GM23338 (cell line): ENCODE results near the gene CNIH3. TPM values are rescaled to one million over a fixed set of nuclear protein-coding genes. Genes with fewer than 3 reads are reported as not detected.

Experiments used
- ATAC-seq: fragments of 200-7000 bp; cut with Tn5 transposase; 3 replicates; pipeline ENCODE4 v1.9.1; 2020
- DNase-seq: peaks from one replicate; pipeline ENCODE4 v3.0.0-alpha.2; 2015; ENCODE audit warnings: low spot score
- H2AFZ ChIP-seq: fragments of 200-600 bp; sonication (generic); 2 replicates; pipeline ENCODE4 v1.8.0; 2016; ENCODE audit warnings: antibody characterized with exemption, mild to moderate bottlenecking, moderate library complexity
- H3F3A ChIP-seq: fragments of 200-600 bp; sonication (generic); replicated peaks from 2 replicates; pipeline ENCODE4 v1.8.0; 2017; ENCODE audit warnings: antibody characterized with exemption, mixed run types, low read depth
- H3K27ac ChIP-seq: fragments of 200-600 bp; sonication (generic); 2 replicates; pipeline ENCODE4 v1.6.1; 2016; ENCODE audit warnings: low read depth
- H3K27me3 ChIP-seq: fragments of 200-600 bp; sonication (generic); 2 replicates; pipeline ENCODE4 v1.8.0; 2016; ENCODE audit warnings: mild to moderate bottlenecking, mixed run types, moderate library complexity; ENCODE audit not compliant: insufficient read depth
- H3K36me3 ChIP-seq: fragments of 200-600 bp; sonication (generic); 2 replicates; pipeline ENCODE4 v1.8.0; 2016; ENCODE audit warnings: mild to moderate bottlenecking; ENCODE audit not compliant: insufficient read depth
- H3K4me1 ChIP-seq: fragments of 200-600 bp; sonication (generic); 2 replicates; pipeline ENCODE4 v1.8.0; 2016; ENCODE audit warnings: mild to moderate bottlenecking, moderate library complexity; ENCODE audit not compliant: insufficient read depth
- H3K4me2 ChIP-seq: fragments of 200-600 bp; sonication (generic); 2 replicates; pipeline ENCODE4 v1.7.1; 2017; ENCODE audit warnings: mixed run types
- H3K4me3 ChIP-seq: fragments of 200-600 bp; sonication (generic); 2 replicates; pipeline ENCODE4 v1.6.1; 2016; ENCODE audit warnings: mixed run types
- H3K79me2 ChIP-seq: fragments of 200-600 bp; sonication (generic); replicated peaks from 2 replicates; pipeline ENCODE4 v1.8.0; 2017; ENCODE audit warnings: mild to moderate bottlenecking; ENCODE audit not compliant: insufficient read depth
- H3K9me2 ChIP-seq: fragments of 200-600 bp; sonication (generic); 2 replicates; pipeline ENCODE4 v1.8.0; 2017; ENCODE audit not compliant: insufficient read depth
- H4K20me1 ChIP-seq: fragments of 200-600 bp; sonication (generic); replicated peaks from 2 replicates; pipeline ENCODE4 v1.8.0; 2017; ENCODE audit warnings: mild to moderate bottlenecking; ENCODE audit not compliant: insufficient read depth
- H3K27ac Mint-ChIP-seq: 2 replicates; pipeline ENCODE4 v1.8.0; 2020; ENCODE audit warnings: inconsistent platforms, mild to moderate bottlenecking, moderate library complexity, mixed read lengths
- H3K27me3 Mint-ChIP-seq: 3 replicates; pipeline ENCODE4 v1.8.0; 2022; ENCODE audit warnings: low read depth, mild to moderate bottlenecking, moderate library complexity, mixed read lengths, inconsistent platforms; ENCODE audit not compliant: insufficient read depth, poor library complexity
- H3K36me3 Mint-ChIP-seq: 3 replicates; pipeline ENCODE4 v1.8.0; 2021; ENCODE audit warnings: low read depth, mild to moderate bottlenecking, inconsistent platforms, moderate library complexity, mixed read lengths
- H3K4me1 Mint-ChIP-seq: 3 replicates; pipeline ENCODE4 v1.8.0; 2020; ENCODE audit warnings: mild to moderate bottlenecking, inconsistent platforms, mixed read lengths
- H3K4me3 Mint-ChIP-seq: 3 replicates; pipeline ENCODE4 v1.8.0; 2021; ENCODE audit warnings: moderate library complexity, mild to moderate bottlenecking, inconsistent platforms, mixed read lengths
- H3K9me3 Mint-ChIP-seq: 3 replicates; pipeline ENCODE4 v1.8.0; 2020; ENCODE audit warnings: moderate library complexity, mild to moderate bottlenecking, inconsistent platforms, mixed read lengths
- CREB1 ChIP-seq: fragments of 250-450 bp; sonication (Bioruptor Pico); IDR thresholded peaks from 2 replicates; pipeline ENCODE4 v1.5.0; 2020; ENCODE audit warnings: low read depth, mild to moderate bottlenecking, moderate library complexity
- EZH2 ChIP-seq: fragments of 200-600 bp; sonication (generic); IDR thresholded peaks from one replicate; pipeline ENCODE4 v1.8.0; 2017; ENCODE audit warnings: antibody characterized with exemption, mild to moderate bottlenecking, low read depth; ENCODE audit not compliant: unreplicated experiment
- JUNB ChIP-seq: IDR thresholded peaks from one replicate; pipeline ENCODE4 v1.6.1; 2016; ENCODE audit warnings: antibody characterized with exemption; ENCODE audit not compliant: unreplicated experiment
- NANOG ChIP-seq: IDR thresholded peaks from 2 replicates; pipeline ENCODE4 v1.6.1; 2016; ENCODE audit warnings: antibody characterized with exemption, borderline replicate concordance
- POLR2AphosphoS5 ChIP-seq: IDR thresholded peaks from 2 replicates; pipeline ENCODE4 v1.6.1; 2016; ENCODE audit warnings: antibody characterized with exemption, low read depth
- STAT1 ChIP-seq: IDR thresholded peaks from one replicate; pipeline ENCODE4 v1.6.1; 2016; ENCODE audit warnings: antibody characterized with exemption; ENCODE audit not compliant: unreplicated experiment
- ZNF114 ChIP-seq: fragments of 250-450 bp; sonication (Bioruptor Pico); IDR thresholded peaks from 2 replicates; pipeline ENCODE4 v1.5.0; 2020; ENCODE audit warnings: mild to moderate bottlenecking, moderate library complexity
- polyA plus RNA-seq: library from polyadenylated mRNA; unstranded; fragments of >200 nt; fragmentation: Nextera tagmentation; extraction: Ambion mirVana; gene quantifications from 2 replicates; pipeline ENCODE4 v1.2.1, GENCODE V29; 2016
- total RNA-seq: library from RNA; depleted of rRNA; stranded (reverse); fragments of >200 nt; shearing (Covaris generic); gene quantifications from 2 replicates; pipeline ENCODE4 v1.2.3, GENCODE V29; 2014
- TF ChIP-seq, protein P1 (sequence below): IDR thresholded peaks from one replicate; pipeline ENCODE4 v1.6.1; 2018; ENCODE audit warnings: antibody characterized with exemption; ENCODE audit not compliant: unreplicated experiment

Gene CNIH3
- total and polyA plus RNA-seq, 2 experiments from 2014 or later, result 3.6 to 5.1 TPM

- no peak overlapping the region for H3K4me3 ChIP-seq
Measured at GRCh38 chr1:224632921-224633321, 16.8 kb downstream of the CNIH3 start.

GRCh38 chr1:224635356-224635755, 19.2 kb downstream of the CNIH3 start:
- peaks cover 12% of the 10 kb centered on the region for H3K4me1 ChIP-seq
- DNase-seq, result no peak
- no peak for ATAC-seq
- TF ChIP-seq CREB1 (CRISPR knock-in tag), result no peak
- TF ChIP-seq NANOG, result no peak
- no peak for TF ChIP-seq ZNF114
- no peak for TF ChIP-seq STAT1
- TF ChIP-seq, protein P1, sequence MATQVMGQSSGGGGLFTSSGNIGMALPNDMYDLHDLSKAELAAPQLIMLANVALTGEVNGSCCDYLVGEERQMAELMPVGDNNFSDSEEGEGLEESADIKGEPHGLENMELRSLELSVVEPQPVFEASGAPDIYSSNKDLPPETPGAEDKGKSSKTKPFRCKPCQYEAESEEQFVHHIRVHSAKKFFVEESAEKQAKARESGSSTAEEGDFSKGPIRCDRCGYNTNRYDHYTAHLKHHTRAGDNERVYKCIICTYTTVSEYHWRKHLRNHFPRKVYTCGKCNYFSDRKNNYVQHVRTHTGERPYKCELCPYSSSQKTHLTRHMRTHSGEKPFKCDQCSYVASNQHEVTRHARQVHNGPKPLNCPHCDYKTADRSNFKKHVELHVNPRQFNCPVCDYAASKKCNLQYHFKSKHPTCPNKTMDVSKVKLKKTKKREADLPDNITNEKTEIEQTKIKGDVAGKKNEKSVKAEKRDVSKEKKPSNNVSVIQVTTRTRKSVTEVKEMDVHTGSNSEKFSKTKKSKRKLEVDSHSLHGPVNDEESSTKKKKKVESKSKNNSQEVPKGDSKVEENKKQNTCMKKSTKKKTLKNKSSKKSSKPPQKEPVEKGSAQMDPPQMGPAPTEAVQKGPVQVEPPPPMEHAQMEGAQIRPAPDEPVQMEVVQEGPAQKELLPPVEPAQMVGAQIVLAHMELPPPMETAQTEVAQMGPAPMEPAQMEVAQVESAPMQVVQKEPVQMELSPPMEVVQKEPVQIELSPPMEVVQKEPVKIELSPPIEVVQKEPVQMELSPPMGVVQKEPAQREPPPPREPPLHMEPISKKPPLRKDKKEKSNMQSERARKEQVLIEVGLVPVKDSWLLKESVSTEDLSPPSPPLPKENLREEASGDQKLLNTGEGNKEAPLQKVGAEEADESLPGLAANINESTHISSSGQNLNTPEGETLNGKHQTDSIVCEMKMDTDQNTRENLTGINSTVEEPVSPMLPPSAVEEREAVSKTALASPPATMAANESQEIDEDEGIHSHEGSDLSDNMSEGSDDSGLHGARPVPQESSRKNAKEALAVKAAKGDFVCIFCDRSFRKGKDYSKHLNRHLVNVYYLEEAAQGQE, result no peak
- TF ChIP-seq JUNB, result no peak

More at GRCh38 chr1:224632921-224633321, 16.8 kb downstream of the CNIH3 start:
- peak; percentile 75 for ATAC-seq
- no peaks in the 10 kb centered on the region for H3K27me3 ChIP-seq
- H3K4me2 ChIP-seq, result peak overlapping the region; percentile 14
- peaks cover 12% of the 10 kb centered on the region for H3K4me1 ChIP-seq
- 0 out of 2 replicates have a peak overlapping the region, but pooled peaks have one; percentile 21 for H2AFZ ChIP-seq
- H3F3A ChIP-seq, result no peaks in the 10 kb centered on the region
- Mint-ChIP-seq H3K4me1 (peaks cover 43% of the 10 kb centered on the region), H3K36me3 (no peaks in the 10 kb centered on the region), H3K27me3 (peaks cover 1% of the 10 kb centered on the region), H3K27ac (no peak overlapping the region), H3K4me3 (no peak overlapping the region), H3K9me3 (no peaks in the 10 kb centered on the region)
- peak; percentile 74 for DNase-seq
- no peaks in the 10 kb centered on the region; the same call in 1 of the 2 replicates for H4K20me1 ChIP-seq
- TF ChIP-seq, protein P1, result no peak
- no peak for TF ChIP-seq EZH2
- no peak for TF ChIP-seq CREB1 (CRISPR knock-in tag)
- TF ChIP-seq POLR2AphosphoS5, result no peak
- TF ChIP-seq JUNB, result no peak
- no peak for TF ChIP-seq NANOG
- no peaks in the 10 kb centered on the region for H3K36me3 ChIP-seq
- H3K27ac ChIP-seq, result no peak overlapping the region
- H3K9me2 ChIP-seq, result 0 out of 2 replicates have a peak, but pooled peaks cover 6% of the 10 kb centered on the region
- peaks cover 10% of the 10 kb centered on the region; the same call in 1 of the 2 replicates for H3K79me2 ChIP-seq

More at GRCh38 chr1:224635356-224635755, 19.2 kb downstream of the CNIH3 start:
- no peak overlapping the region for H3K27ac Mint-ChIP-seq
- no peak overlapping the region for H3K4me3 Mint-ChIP-seq
- H3K4me3 ChIP-seq, result no peak overlapping the region
- peaks cover 36% of the 10 kb centered on the region for H3K4me1 Mint-ChIP-seq
- H3K27me3 Mint-ChIP-seq, result peaks cover 1% of the 10 kb centered on the region
- no peak overlapping the region for H3K27ac ChIP-seq
- H3F3A ChIP-seq, result no peaks in the 10 kb centered on the region
- no peaks in the 10 kb centered on the region for H3K27me3 ChIP-seq
- H3K36me3 ChIP-seq, result no peaks in the 10 kb centered on the region
- H2AFZ ChIP-seq, result no peak overlapping the region
- 0 out of 2 replicates have a peak, but pooled peaks cover 6% of the 10 kb centered on the region for H3K9me2 ChIP-seq
- H3K36me3 Mint-ChIP-seq, result no peaks in the 10 kb centered on the region
- H4K20me1 ChIP-seq, result no peaks in the 10 kb centered on the region
- H3K79me2 ChIP-seq, result 0 out of 2 replicates have a peak, but pooled peaks cover 4% of the 10 kb centered on the region
- H3K4me2 ChIP-seq, result no peak overlapping the region
- H3K9me3 Mint-ChIP-seq, result no peaks in the 10 kb centered on the region
